ENCODE results near the gene CDYL.
A peak's percentile ranks its signal among the peaks of the same experiment; 100 is the strongest.

Gene CDYL

GRCh38 chr6:4774296-4774695 is 1.9 kb upstream of the CDYL start:
- no peak for DNase-seq (ENCODE audit: low read depth)

GRCh38 chr6:4774715-4775493 is 1.3 kb upstream of the CDYL start:
- peak; percentile 12 for DNase-seq (ENCODE audit: low read depth)

- peak; percentile 62 for DNase-seq (ENCODE audit: low read depth)
These were observed 592 bp upstream of the CDYL start for GRCh38 chr6:4775494-4776130.

GRCh38 chr6:4776493-4777393 is 539 bp downstream of the CDYL start:
- peak; percentile 10 for DNase-seq (ENCODE audit: low read depth)

DNA sequence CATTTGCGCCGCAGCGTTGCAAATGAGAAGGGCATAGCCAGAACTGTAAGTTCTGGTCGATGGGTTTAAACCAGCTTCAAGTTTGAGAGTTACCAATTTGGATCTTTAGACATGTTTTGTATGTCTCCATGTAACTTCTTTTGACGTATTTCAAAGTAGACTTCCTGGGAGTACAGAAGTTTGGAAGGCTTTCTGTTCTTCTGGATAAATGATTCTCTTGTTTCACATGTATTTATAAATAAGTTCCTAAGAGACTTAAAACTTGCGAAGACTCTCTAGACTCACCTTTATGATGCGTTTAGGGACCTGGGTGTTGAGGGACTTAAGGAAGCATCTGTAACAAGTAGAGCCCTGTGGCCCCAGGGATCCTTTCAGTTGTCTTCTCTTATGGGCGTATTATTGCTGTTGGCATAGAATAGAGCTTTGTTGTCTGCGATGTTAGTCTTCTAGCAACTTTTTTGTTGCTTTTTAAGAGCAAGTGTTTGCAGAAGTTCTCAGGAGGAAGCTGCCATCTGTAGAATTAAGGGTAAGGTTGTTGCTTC is 1.3 kb downstream of the CDYL start:
- no peak for DNase-seq (ENCODE audit: low read depth)

- no peak for DNase-seq (ENCODE audit: low read depth)
These were observed 1.9 kb downstream of the CDYL start for GRCh38 chr6:4778086-4778485.

DNA sequence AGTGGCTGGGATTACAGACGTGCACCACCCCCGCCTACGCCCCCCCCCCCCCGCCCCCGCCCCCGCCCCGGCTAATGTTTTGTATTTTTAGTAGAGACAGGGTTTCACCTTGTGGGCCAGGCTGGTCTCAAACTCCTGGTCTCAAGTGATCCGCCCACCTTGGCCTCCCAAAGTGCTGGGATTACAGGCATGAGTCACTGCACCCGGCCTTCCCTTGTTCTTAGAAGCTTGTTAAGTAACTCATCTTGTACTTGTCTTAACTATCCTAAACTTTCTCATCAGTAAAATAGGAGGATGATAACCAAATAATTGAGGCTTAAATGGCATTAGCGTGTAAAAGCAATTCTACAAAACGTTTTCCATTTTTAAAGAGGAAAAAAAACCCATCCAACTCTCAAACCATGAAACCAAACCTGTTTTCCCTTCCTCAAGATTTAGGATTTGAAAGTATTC is 4.2 kb downstream of the CDYL start:
- DNase-seq (ENCODE audit: low read depth): no peak

DNA sequence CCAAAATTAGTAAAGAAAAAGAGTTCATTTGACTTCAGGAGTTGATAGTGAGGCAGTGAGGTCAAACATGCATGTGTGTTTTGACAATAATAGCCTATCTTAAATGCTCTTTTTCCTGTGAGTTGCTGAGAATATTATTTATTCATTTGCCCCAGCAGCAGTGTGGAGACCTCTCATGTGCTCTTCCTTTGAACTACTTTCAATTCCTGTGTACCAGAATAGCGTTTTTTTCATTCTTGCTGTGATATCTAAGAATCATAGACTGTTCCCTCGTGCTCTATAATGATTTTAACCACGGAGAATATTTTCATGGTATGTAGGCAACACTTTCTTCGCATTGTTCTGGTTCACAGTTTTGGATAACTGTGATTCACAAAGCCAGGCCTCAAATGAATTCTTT is 5.2 kb downstream of the CDYL start:
- DNase-seq (ENCODE audit: low read depth): no peak

GRCh38 chr6:4781967-4782575 is 5.9 kb downstream of the CDYL start:
- no peak for DNase-seq (ENCODE audit: low read depth)

- DNase-seq (ENCODE audit: low read depth): no peak
These were observed 10.8 kb downstream of the CDYL start for GRCh38 chr6:4786996-4787395.

GRCh38 chr6:4788482-4788881 is 12.3 kb downstream of the CDYL start:
- no peak for DNase-seq (ENCODE audit: low read depth)

GRCh38 chr6:4788953-4789584 is 12.9 kb downstream of the CDYL start:
- no peak for DNase-seq (ENCODE audit: low read depth)

DNA sequence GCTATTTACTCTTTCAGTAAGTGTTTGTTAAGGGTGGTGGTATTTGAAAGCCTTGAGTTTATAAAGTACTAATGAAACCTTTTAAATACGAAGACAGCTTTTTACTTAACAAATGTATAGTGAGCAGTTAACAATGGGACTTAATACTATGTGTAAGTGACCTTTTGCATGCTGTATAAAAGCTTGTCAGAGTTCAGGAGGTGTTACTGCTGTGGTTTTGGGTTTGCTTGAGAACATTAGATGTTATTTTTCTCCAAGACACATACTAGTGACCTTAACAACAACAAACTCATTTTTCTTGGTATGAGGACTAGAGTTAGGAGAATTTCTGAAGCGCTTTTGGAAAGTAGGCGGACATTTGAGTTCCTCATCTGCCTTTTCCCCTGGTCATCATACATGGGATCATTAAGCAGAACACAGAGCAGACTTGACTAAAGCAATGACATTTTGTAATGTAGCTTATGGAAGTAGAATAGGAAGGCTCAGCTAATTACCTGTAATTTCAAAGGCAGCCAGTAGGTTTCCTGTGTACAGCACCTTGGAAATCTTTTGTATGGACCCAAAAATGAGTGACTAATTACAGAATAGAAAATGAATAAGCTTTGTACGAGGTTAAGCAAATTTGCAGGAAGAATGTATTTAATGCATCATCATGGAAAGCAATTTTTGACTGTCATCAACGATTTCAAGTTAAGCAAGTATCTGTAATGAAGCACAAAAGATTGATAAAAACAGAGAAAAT is 14.1 kb downstream of the CDYL start:
- DNase-seq (ENCODE audit: low read depth): no peak

GRCh38 chr6:4794140-4794707 is 18.0 kb downstream of the CDYL start:
- no peak for DNase-seq (ENCODE audit: low read depth)

- DNase-seq (ENCODE audit: low read depth): no peak
These were observed 21.4 kb downstream of the CDYL start for GRCh38 chr6:4797587-4797986.

GRCh38 chr6:4799912-4800311 is 23.7 kb downstream of the CDYL start:
- no peak for DNase-seq (ENCODE audit: low read depth)

DNA sequence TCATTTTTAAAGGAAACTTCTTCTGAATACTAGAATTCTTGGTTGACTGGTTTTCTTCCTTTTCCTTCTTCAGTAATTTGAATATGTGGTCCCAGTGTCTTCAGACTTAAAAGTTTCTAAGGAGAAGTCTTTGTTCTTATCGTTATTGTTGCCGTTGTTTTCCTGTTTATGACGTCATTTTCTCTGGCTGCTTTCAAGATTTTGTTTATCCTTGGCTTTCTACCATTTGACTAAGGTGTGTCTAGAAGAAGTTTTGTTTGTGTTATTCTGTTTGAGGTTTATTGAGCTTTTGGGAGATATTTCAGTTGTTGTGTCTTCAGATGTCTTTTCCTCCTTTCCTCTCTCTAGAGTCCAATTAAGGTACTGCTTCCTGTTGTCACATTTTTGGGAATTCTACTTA is 24.5 kb downstream of the CDYL start:
- no peak for DNase-seq (ENCODE audit: low read depth)

DNA sequence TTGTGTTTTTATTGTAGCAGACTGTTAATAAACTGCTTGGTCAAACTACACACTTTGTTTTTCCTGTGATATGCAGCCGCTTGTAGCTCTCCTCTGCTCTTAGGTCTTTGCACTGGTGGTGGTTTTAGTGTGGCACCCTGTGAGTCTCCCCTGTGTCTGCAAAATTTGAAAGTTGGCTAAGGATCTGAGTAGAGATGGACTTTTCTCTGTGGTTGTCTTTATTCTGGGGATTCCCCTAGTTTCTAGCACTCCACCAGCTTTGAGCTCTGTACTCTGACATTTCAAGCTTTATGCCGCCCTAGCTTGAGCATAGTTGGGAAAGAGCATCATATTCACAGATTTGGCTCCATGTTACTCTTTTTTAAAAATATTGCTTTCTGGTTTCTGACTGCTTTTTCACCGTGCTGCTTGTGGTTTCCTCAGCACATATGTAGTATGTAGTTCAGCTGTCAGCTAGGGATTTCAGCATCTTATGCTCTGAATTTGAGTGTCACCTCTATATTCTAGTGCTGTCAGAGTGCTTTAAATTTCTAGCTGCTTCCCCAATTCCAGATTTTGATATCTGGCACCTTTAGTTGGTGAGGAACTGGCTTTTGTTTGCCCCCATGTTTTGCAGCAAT is 25.4 kb downstream of the CDYL start:
- DNase-seq (ENCODE audit: low read depth): no peak

GRCh38 chr6:4802312-4802935 is 26.2 kb downstream of the CDYL start:
- DNase-seq (ENCODE audit: low read depth): no peak

Data from activated T-helper 9 cell treated with anti-CD3 and anti-CD28 coated beads, Interleukin-2, amount 50 U/mL, for 16 hours (primary cell).